ENCODE data around the gene TBCK.

- TF ChIP-seq CTCF (optimal IDR thresholded peaks at IDR 0.05 in 1 of 3, IDR thresholded peaks at IDR 0.05 in 1 of 3, conservative IDR thresholded peaks at IDR 0.05 in 1 of 3; ENCODE audit: extremely low read depth in 1 of 3, insufficient read depth in 2 of 3, low read length in 3 of 3) (no peak), EZH2 (IDR thresholded peaks at IDR 0.05; ENCODE audit: low read length) (no peak)
Measured at GRCh38 chr4:106273831-106274230, 42.2 kb downstream of the TBCK start.
